Activated CD4-positive, alpha-beta T cell treated with anti-CD3 and anti-CD28 coated beads for 1 hour (primary cell): ENCODE measurements around the gene SLC11A2.
"Not testable (repeated sequence)": the region's sequence is repeated elsewhere in the genome, so short reads cannot be mapped to it uniquely, and the experiment has no call there.

Experiments
- DNase-seq: peaks from one replicate; pipeline ENCODE4 v3.0.0-alpha.2; 2020

SLC11A2 gene

DNA sequence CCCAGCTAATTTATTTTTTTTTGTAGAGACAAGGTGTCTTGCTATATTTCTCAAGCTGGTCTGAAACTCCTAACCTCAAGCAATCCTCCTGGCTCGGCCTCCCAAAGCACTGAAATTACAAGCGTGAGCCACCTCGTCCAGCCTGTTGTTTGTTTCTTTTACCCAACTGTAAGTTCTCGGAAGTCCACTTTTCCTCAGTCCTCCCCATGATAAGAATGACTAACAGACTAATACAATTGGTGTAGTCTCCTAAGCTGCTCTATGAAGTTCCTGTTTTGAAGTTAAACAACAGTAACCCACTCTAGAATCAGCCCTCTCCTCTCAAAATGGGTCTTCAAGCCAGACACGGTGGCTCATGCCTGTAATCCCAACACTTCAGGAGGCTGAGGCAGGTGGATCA lies 37.3 kb downstream of the SLC11A2 start:
- no peak for DNase-seq

DNA sequence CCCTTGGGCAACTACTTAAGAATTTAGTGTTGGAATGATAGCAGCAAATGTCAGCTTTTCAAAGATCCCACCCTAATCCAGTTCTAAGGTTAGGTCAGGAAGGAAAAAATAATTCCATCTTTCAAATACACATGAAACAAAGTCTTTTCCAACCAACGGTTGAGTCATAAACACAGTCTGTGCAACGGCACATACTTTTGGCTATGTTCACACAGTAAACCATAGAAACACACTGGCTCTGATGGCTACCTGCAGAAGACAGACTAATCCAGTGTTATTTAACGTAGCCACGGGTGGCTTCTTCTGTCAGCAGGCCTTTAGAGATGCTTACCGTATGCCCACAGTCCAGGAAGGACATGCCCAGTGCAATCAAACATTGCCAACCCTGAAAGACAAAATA lies 38.1 kb downstream of the SLC11A2 start:
- no peak for DNase-seq

DNA sequence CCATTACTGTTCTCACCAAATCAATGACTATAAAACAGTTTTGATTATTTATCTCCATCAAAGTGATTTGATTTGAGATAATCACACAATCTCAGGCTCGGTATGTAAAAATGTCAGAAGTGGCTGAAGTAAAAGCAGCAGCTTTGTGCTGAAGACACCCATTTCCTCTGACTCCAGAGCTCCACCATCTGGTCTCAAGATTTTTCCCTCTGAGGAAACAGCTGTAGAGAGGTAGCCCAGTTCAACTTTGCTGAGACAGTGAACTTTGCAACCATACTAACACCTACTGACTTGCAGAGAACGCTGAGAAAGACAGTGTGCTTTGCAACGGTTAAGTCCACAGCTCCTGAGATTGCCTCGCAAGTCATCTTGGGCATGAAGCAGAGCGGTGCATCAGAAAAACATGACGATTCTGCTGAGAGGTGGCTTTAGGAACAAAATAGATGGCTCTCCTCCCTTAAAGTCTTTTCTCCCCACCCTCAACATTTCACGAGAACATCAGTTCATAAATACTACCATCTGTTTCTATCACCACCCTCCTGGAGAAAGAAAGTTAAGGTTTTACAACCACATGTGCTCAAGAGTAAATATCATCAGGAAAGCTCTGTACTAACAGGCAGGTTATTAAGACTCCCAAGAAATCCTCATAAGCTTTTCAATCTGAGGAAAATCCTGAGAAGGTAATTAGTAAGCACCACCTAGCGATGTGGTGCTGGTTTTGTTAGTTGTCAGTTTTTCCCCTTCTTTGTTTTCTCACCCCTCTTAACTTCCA lies 39.0 kb downstream of the SLC11A2 start:
- DNase-seq = no peak

DNA sequence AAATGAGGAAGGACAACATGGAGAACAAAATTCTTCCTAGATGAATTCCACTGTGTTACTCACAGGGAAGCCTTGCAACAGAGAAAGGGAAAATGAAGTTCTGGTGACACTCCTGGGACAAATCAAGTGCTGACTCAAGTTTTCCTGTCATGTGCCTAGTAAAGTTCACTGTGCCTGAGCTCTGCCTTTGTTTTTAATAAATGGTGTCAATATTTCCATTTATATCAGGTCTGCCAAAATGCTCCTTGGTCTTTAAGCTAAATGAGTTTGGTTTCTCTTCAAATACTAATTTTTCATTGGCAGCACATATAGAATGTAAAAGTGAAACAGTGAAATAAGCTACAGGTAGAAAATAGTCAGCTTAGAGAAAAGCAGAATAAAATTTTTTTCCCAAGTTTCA lies 40.9 kb downstream of the SLC11A2 start:
- DNase-seq = no peak

DNA sequence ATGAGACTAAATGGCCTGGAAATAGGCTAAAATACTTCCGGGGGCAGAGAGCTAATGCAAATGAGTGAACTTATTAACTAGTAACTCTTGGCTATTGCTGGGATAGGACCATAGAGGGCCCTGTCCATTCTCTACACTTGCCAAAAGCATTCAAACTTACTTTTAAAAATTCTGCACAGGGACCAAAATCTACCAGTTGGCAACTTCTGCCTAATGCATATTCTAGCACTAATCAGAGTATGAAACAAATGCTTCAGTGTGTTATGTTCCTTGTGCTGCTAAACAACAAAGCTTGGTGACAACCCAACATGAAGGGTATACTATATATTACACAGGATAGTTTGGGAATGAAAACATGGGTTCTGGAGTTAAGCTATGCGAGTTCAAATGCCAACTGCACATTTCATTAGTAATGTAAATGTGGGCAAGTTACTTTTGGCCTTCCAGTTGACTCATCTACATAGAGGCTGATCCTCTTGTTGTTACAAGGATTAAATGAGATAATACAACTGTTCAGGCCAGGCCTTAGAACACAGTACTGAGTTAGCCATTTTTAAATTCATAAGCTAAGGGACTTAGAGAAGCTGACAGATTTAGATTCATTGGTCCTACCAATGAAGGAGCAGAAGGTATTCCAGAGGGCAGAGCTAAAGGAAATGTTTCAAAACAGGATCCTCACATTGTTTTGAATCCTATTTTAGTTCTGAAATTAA lies 41.4 kb downstream of the SLC11A2 start:
- no peak for DNase-seq

DNA sequence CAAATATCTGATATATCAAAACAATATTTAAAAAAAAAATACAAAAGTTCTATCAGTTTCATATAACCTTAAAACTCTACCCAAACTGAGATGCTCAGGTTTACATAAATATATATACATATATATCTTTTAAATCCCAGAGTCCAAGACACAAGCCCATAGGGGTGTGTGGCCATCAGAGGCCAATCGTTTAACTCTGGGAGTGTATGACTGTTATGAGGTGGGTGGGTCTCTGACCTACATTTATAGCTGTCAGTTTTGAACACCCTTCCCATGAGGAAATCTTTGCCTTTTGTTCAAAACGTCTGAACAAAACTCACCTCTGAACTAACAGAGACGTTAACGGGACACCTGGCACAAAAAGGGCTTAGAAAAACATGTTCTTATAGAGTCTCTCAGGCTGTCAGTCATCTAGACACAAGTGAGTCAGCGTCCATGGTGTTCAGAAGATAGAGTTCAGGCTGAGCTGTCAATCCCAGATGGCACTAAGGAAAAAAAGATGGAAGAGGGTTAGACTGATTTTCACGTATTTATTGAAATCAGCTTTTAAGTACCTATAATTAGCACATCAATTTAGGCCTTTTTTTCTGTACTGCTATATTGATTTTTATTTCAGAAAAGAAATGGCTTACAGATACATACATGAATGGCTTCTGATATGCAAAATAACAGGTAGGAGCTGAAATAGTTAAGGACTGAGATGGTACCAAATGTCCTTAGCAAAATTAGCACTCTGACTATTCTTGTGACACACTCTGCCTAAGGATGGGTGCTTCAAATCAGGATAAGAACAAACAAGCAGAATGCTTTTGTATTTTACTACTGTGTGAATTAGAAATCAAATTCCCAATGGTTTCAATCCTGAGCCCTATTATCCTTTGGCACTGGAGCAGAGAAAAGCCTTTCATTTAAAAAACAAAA lies 44.6 kb downstream of the SLC11A2 start:
- DNase-seq = no peak

DNA sequence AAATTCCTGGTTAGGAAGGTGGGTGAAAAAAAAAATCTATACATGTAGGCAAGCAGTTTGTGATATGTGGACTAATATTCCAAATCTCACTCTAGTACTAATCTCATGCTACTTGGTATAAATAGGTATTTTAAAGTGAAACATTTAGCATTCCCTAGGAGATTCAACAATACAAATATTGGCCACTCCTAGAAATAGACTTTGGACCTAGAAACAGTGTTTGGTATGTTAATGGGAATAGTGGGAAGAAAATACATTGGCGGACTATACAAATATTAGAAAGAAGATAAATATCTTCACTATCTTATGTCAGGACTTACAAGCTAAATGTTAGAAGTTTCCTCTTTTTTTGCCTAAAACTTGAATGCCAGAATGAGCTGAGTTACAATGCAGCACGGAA lies 45.6 kb downstream of the SLC11A2 start:
- DNase-seq = no peak

DNA sequence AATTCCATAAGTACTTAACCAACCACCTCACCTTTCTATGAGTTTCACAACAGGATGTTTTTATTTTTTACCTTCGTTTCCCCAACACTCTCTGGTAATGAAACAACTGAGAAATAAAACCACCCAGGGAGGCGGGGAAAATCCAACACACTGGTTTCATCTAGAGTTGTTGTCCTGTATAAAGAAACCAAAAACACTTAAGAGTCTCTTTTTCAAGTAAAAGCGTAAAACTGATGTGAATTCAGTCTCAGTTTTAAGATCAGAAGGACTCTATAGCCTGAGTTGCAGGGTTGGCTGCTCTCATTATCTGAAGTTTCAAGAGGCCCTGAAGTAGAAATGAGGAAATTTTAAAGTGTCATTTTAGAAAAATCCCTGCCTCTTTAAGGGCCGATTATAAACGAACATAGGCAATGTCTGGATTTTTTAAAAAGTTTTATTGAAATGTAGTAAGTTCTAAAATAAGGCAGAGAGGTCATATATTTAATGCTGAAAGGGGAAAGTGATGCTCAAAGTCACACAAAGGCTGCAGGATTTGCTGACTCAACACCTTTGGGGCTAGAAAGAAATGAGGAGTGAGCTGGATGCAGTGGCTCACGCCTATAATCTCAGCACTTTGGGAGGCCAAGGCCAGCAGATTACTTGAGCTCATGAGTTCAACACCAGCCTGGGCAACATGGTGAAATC lies 46.7 kb downstream of the SLC11A2 start:
- no peak for DNase-seq

DNA sequence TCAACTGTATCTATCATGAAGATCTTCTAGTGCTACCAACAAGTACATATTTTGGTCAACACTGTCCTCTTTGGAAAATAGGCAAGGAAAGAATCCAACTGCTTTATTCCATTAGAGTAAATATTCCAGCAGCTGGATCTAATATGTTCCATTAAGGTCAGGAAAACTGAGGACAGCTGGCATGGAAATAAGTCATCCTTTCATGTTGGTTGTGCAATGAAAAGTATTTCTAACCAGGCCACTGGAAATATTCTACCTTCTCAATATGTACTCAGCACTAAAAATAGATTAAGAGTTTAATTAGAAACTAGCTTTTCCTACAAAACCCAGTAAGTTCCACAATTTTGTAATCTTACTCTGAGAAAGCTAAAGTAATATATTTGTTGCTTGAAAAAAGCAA lies 54.2 kb downstream of the SLC11A2 start:
- no peak for DNase-seq

DNA sequence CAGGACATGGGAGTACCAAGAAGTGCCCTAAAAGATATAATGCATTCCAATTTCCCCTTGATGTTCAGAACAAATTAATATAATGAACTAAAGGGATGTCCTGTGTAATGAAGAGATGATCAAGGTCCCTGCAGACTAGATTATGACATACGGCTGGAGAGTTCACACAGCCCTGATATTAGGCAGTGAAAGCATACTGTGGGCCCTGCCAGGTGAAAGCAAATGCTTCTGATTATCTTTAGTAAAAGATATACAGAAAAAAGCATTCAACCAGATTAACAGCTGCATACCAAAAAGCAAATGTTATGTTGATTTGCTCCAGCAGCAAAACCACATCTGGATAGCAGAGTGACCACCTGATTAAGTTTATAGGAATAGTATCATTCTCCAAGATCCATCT lies 61.8 kb downstream of the SLC11A2 start:
- DNase-seq = no peak

DNA sequence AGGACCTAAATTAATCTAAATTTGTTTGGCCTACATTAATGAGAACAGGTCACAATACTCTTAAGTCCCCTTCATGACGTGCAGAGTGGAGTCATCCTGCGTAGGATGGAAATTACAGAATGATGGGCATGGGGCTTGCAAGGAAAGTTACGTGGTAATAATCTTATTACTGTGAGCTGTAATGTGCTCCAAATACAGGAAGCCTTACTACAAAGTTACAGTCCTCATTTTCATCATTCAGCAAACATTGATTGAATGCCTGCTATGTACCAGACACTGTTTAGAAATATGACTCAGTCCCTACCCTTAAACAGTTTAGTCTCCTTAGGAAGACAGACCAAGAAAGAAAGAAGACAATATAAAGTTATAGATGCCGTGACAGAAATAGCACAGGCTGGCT lies 64.5 kb downstream of the SLC11A2 start:
- no peak for DNase-seq

DNA sequence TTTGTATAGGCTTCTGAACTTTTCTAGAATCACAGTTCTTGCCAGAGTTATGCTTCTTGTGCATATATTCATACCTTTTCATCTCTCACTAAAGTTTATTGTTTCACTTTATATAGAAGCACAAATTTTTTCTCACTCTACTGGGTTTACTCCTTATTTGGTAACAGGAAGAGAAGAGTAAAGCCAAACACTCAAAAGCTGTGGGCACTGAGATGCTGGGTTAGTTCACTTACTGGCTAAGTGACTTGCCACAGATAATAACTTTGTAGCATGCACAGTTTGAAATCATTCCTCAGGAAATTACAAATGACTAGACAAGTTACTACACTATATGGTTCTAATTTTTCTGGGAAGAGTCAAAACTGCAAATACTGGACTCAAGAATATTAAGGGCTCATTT lies 66.1 kb downstream of the SLC11A2 start:
- DNase-seq = no peak

DNA sequence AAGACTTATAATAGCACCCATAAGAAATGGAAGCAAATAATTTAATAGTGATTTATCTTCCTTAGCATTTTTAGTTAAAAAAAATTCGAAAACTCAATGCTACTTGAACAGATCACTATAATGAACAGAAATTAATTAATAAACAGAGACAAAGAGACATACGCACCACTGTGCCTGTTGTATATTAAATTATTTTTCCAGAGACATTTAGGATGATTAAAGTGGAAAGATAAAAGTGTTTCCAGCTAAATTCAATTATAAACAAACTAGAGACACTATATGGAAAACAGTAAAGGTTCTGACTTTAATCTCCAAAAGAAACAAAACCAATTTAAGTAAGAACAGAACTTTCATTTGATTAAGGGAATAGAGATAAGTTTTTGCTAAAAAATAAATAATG lies 70.5 kb downstream of the SLC11A2 start:
- DNase-seq = no peak

DNA sequence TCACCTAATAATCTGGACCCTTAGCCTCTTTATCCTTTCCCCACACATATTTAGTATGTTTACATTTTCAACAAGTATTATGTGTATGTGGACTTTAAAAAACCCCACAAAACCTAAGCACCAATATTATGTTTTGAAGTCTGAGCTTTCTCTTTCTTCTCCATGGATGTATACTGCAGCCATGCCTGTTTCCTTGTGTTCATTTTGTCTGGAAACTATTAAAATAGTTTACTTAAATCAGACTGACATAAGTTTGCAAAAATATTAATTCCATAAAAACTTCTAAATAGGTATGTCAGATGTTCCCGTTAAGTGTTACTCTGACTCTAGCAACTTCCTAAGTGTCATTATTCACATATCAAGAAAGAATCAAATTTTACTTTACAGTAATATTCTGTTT lies 70.9 kb downstream of the SLC11A2 start:
- no peak for DNase-seq

DNA sequence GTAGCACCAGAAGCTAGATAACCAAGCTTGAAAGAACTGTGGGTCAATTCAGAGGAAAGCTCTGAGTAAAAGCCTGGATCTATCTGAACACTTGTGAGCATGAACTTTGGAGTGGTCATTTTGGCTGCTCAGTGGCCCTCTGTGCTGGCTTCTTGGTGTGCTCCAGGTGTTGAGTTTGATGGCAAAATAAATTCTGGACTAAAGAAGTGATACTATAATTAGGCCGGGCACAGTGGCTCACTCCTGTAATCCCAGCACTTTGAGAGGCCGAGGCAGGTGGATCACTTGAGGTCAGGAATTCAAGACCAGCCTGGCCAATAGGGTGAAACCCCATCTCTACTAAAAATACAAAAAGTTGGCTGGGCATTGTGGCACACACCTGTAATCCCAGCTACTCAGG lies 71.4 kb downstream of the SLC11A2 start:
- not testable (repeated sequence) for DNase-seq

DNA sequence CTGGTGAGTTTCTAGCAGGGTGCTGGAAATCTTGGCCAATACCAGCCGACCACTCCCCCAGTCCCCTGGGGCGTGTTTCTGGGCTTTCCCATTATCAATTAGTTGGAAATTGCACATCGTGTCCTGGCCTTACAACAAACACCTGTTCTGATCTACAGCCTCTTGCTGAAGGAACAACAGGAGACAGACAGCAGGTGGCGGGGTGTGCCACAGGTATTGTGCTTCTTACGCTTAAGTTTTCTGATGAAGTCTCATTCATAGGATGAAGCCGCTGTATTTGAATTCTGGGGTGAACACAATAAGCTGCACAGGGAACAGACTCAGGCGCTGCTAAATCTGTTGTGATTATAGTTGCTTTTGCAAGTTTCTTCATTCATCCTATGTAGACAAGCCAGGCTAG lies 73.1 kb downstream of the SLC11A2 start:
- DNase-seq = no peak

DNA sequence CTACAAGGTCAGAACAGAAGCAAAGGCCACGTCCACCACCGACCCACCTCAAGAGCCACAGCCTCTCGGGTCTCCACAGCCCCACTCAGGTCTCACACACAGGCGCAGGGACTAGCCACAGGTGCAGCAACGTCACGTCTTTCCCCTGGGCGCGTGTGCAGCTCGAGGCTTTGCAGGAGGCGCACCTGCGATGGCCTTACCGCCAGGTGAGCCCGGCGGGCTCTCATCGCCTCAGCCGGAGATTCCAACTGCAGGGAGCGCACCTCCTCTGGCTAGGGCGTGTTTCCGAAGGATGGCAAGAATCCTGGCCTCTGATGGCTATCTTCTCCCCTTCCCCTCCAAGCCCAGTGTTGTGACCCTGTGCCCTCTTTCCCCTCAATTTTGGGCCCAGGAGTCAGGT lies 73.7 kb downstream of the SLC11A2 start, which contains the start of gene HIGD1C:
TSS of gene HIGD1C (plus strand) at position 35 of the 400 bp plus-strand sequence. CDS start 1,455 bp downstream, outside the sequence.
- no peak for DNase-seq

DNA sequence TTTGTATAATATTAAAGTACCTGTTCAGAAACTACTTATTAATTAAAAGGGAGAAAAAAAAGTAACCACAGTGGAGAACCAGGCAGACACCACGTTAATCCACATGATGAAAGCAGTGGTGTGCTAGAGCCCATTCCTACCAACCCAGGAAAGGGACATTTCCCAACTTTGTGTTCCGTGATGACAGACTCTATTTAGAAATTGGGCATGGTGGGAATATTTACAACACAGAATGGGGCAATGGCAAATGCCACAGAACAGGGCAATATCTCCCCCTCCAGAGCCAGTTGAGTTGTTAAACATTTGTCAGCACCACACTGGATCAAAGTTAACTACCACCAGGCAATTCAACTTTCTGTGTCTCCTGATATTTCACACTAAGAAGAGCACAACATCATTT lies 75.1 kb downstream of the SLC11A2 start:
- no peak for DNase-seq

DNA sequence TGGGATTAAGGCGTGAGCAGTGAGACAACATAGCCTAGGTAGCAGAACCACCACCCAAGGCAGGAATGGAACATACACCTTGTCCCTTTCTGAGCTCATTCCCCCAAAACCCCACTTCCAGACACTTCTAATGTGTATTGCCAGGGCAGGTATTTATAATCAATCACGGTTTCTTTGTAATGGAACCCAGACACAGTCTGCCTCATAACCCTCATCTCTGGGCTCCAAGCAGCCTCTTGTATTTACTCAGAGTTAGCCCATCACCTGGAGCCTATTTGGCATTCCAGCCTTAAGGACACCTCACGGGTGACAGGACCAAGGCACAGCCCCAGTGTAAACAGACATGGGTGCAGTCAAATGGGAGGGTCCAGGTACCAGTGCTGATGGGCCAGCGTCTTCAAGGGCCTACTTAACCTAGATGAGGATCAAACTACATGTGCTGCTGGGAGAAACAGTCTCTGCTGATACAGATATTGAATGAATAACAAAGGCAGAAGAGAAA lies 76.3 kb downstream of the SLC11A2 start:
- DNase-seq = no peak

DNA sequence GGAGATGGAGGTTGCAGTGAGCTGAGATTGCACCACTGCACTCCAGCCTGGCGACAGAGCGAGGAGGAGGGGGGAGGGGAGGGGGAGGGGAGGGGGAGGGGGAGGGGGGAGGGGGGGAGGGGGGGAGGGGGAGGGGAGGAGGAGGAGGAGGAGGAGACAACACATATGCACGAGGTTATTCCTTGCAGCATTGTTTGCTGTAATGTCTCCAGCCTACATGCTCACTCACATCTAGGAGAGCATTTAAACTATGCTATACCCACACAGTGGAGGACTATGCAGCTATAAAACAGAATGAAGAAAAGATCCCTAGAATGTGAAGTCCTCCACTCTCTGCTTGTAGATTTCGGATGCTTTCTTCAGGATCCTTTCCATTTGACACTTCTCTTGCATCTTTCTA lies 77.4 kb downstream of the SLC11A2 start:
- DNase-seq = no peak

DNA sequence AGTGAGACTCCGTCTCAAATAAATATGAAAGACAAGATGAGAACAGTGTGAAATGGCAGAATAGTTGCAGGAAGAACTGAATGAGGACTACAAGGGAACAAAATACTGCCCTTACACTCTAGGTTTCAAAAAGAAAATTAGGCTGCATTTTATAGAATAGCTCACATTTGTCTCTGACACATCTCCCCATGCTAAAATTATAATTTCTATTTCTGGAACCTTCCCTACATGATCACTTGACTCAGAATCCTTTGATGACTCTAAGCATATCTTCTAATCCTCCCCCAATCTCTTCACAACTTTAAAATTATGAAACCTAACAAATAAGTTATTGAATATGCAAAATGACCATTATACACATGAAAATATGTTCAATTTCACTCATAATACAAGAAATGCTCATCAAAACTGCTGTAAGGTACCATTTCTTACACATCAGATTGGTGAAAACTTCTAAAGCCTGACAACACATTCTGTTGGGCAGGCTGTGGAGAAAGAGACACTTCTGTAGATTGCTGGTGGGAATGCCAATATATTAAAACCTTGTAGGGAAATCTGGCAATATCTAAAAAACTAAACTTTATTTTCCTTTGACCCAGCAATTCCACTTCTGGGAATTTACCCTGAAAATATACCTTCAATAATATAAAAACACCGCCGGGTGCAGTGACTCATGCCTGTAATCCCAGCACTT lies 78.1 kb downstream of the SLC11A2 start:
- DNase-seq = no peak

DNA sequence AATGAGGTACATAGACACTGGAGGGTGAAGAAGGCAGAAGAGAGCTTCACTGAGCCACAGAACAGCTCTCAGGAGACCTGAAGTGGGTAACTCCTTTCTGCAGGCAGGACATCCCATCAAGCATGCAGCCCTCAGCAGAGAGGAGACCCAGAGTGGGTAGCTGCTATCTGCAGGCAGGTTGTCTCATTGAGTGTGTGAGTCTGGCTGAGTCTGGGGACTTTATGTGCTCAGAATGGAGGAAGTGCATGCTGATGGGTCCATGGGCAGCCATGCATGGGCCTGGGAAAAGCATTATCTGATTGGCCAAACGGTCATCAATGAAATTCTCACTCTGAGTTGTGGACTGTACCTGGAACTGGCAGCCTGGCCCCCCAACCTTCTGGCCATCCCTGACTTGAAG lies 88.5 kb downstream of the SLC11A2 start:
- no peak for DNase-seq
